HS-27A (cell line): ENCODE results near the gene NPPB.
"Not testable (repeated sequence)": the region's sequence is repeated elsewhere in the genome, so short reads cannot be mapped to it uniquely, and the experiment has no call there.

Experiments used
- DNase-seq: peaks from one replicate; pipeline ENCODE4 v3.0.0-alpha.2; 2012; ENCODE audit warnings: low read depth, missing footprints

The NPPB gene

GRCh38 chr1:11858613-11858967 lies at the start of gene NPPB:
TSS of gene NPPB (minus strand) at chr1:11858945. CDS start at chr1:11858833, 112 bp downstream.
- no peak for DNase-seq

- DNase-seq = peak; percentile 98
Observed at GRCh38 chr1:11908095-11908675, 49.4 kb upstream of the NPPB start.

- DNase-seq = peak; percentile 92
Observed at GRCh38 chr1:11907275-11908094, 48.7 kb upstream of the NPPB start.

- no peak for DNase-seq
Observed at GRCh38 chr1:11906870-11907269, 48.1 kb upstream of the NPPB start.

- no peak for DNase-seq
Observed at GRCh38 chr1:11904978-11905377, 46.2 kb upstream of the NPPB start.

- not testable (repeated sequence) for DNase-seq
Observed at GRCh38 chr1:11904156-11904555, 45.4 kb upstream of the NPPB start.

GRCh38 chr1:11903210-11903609 lies 44.5 kb upstream of the NPPB start:
- no peak for DNase-seq

GRCh38 chr1:11901446-11901845 lies 42.7 kb upstream of the NPPB start:
- not testable (repeated sequence) for DNase-seq

GRCh38 chr1:11898831-11899467 lies 40.2 kb upstream of the NPPB start:
- no peak for DNase-seq

GRCh38 chr1:11898086-11898785 lies 39.5 kb upstream of the NPPB start:
- no peak for DNase-seq

GRCh38 chr1:11894501-11894900 lies 35.8 kb upstream of the NPPB start:
- not testable (repeated sequence) for DNase-seq

GRCh38 chr1:11893907-11894251 lies 35.1 kb upstream of the NPPB start:
- DNase-seq = no peak

GRCh38 chr1:11891433-11892186 lies 32.9 kb upstream of the NPPB start:
- no peak for DNase-seq

GRCh38 chr1:11888877-11889208 lies 30.1 kb upstream of the NPPB start:
- DNase-seq = no peak

- no peak for DNase-seq
Observed at GRCh38 chr1:11888206-11888876, 29.6 kb upstream of the NPPB start.

GRCh38 chr1:11887666-11888007 lies 28.9 kb upstream of the NPPB start:
- DNase-seq = no peak

- DNase-seq = no peak
Observed at GRCh38 chr1:11886986-11887665, 28.4 kb upstream of the NPPB start.

- DNase-seq = no peak
Observed at GRCh38 chr1:11885916-11886315, 27.2 kb upstream of the NPPB start.

- no peak for DNase-seq
Observed at GRCh38 chr1:11882814-11883538, 24.2 kb upstream of the NPPB start.

GRCh38 chr1:11881749-11882441 lies 23.1 kb upstream of the NPPB start:
- DNase-seq = no peak
